GM21526 (cell line): Measurements from ENCODE around the gene PLXNA4.

Experiments
- ATAC-seq: cut with Tn5 transposase; IDR thresholded peaks from one replicate; pipeline ENCODE4 v1.9.1; 2021; ENCODE audit warnings: moderate library complexity; ENCODE audit not compliant: unreplicated experiment, low FRiP score

Gene PLXNA4

GRCh38 chr7:132228240-132228639 lies 348.0 kb downstream of the PLXNA4 start:
- no peak for ATAC-seq

GRCh38 chr7:132226957-132227290 lies 349.3 kb downstream of the PLXNA4 start:
- no peak for ATAC-seq

DNA sequence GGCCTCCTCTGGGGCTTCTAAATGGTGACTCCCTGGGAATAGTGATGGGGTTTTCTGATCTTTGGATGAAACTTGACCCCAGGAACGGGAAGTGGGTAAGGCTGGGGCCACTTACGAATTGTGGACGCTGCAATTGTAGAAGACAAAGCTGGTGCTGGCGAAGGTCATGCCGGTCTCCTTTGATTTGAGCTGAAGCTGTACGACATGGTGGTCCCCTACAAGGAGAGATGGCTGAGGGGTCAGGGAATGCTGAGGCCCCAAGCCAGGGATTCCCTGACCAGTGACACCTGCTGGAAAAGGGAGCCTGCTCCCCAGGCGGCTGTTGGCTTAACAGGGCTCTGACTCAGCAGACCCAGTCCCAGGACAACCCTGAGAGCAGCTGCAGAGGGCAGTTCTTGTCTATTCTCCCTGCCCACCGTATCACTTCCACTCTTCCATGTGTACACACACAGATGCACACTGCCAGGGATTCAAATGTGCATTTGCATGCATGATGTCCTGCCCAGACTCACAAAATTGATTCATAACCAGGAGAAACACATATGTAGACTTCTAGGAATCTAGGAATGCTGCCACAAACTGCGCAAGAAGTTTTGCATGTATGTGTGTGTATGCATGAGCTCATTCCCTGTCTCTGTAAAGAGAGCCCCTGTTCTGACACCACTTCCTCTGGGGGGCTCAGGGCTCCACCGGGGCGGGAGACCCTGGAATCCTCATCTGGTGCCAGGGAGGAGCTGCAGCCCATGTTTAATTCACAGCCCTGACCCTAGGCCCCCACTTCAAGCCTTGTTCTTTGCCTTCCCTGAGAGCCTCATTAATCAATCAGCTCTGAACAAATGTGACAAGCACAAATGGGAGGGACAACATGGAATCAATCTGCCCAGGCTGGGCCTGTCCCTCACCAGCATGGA lies 350.0 kb downstream of the PLXNA4 start:
- ATAC-seq = no peak

GRCh38 chr7:132225216-132226030 lies 350.8 kb downstream of the PLXNA4 start:
- no peak for ATAC-seq

DNA sequence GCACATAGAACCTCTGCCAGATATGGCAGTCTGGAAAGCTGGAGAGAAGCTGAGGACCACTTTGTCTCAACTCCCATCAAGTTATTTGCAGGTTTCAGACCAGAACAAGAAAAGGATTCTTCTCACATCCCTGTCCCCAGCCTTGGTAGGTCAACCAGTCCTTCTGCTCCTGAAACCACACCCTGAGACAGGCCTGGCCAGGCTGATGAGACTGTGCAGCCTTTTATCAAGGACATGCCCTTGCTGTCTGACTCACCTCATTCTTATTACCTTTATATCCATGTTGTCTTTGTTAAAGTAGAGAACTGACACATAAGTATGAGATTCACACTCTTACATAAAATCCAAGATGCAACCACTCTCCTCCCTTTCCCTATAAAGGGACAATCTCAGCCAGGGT lies 354.9 kb downstream of the PLXNA4 start:
- no peak for ATAC-seq

DNA sequence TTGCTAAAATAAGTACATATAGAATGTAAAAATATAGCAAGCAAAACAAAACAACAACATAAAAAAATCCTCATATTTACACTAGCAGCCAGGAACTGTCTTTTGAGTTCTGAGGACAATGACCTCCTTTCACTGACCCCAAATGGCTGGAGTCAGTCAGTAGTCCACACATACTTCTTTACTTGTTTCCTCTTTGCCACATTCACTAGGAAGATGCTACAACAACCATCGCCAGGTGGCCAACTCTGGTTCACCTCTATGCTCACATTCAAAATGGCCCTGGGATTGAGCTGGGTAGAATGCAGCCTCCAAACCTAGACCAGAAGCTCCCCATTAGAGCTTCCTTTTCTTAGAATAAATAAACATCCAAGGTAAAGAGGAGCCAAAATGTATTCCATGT lies 356.2 kb downstream of the PLXNA4 start:
- no peak for ATAC-seq

DNA sequence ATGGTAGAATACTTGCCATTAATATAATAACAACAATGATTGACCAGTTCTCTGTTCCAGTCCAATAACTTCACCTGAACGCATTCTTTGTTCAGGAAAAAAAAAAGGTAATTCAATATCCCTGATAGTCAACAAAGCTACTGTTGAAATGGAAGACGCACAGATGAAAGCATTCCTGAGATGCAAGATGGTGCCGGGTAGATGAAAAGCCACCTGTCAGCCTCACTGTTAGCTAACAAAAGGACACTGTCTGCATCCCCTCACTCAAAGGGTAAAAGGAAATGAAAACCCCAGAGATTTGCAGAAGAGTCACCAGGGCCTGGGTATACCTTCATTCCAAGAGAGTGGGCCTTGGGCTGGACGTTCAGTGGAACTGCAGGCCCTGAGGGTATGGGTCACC lies 357.4 kb downstream of the PLXNA4 start:
- ATAC-seq = no peak

DNA sequence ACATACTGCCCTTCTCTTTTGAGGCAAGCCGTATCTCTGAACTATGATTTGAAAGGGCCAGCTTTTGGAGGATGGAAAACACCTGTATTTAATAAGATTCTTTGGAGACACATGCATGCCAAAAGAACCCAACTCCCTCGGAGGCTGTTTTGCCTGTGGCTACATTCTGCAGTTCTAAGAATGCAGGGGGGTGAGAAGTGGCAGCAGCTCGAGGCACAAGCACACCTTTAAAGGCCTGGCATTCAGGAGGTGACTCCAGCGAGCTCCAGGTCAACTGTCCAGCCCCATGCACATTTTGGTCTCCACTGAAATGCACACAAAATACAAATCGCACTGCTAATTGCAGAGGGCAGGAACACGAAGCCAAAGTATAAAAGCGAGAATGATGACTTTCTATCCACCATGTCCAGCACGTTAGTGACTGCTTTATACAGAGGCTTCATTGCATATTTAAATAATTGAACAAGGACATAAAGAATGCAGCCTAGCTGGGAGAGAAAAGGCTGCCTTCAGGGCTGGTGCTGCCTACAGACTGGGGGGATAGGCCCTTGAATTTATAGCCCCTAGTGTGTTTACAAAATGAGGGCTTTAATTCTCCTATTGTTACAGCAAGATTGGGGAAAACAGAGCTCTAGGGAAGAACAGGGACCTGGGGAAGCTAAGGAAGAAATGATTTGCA lies 359.3 kb downstream of the PLXNA4 start:
- no peak for ATAC-seq

- no peak for ATAC-seq
Measured at GRCh38 chr7:132214452-132214851, 361.8 kb downstream of the PLXNA4 start.

- no peak for ATAC-seq
Measured at GRCh38 chr7:132213583-132213982, 362.7 kb downstream of the PLXNA4 start.

GRCh38 chr7:132211971-132212370 lies 364.3 kb downstream of the PLXNA4 start:
- no peak for ATAC-seq

- ATAC-seq = no peak
Measured at GRCh38 chr7:132210821-132211220, 365.4 kb downstream of the PLXNA4 start.

- no peak for ATAC-seq
Measured at GRCh38 chr7:132207782-132208181, 368.5 kb downstream of the PLXNA4 start.

DNA sequence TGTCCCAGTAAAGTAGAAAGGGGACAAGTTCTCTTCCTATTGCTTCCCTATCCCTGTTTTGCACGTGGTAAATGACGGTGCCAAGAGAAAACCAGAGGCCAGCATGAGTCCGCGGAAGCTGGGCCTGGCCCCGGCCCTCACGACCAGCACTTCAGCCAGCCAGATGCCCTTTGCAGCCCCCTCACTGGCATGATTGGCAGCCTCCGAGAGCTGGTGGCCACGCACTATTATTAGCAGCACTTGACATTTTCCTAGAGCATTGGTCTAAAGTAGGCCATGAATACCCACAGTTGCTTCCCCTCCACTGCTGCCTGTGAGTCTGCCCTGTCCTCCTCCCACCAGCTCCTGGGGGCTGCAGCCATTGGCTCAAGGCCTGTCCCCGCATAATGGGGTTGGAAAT lies 369.1 kb downstream of the PLXNA4 start:
- ATAC-seq = no peak

- ATAC-seq = no peak
Measured at GRCh38 chr7:132206594-132206993, 369.7 kb downstream of the PLXNA4 start.

GRCh38 chr7:132205509-132205908 lies 370.8 kb downstream of the PLXNA4 start:
- ATAC-seq = no peak

GRCh38 chr7:132203021-132203420 lies 373.2 kb downstream of the PLXNA4 start:
- no peak for ATAC-seq

DNA sequence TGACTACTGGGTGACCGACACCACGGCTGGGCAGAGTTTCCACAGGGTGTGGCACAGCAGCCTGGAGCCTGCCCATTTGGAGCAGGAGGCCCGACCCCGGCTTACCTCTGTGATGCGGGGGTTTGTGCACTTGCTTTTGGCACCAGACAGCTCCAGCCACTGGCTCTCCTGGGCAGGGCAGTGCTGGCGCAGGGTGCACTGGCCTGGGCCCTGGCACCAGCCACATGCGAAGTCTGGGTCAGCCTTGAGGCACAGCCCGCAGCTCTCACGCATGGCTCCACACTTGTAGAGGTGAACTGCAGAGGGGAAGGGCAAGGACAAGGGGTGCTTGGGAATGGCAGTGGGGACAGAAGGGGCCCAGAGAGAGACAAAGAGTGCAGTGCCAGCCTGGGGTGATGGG lies 373.7 kb downstream of the PLXNA4 start:
- no peak for ATAC-seq

DNA sequence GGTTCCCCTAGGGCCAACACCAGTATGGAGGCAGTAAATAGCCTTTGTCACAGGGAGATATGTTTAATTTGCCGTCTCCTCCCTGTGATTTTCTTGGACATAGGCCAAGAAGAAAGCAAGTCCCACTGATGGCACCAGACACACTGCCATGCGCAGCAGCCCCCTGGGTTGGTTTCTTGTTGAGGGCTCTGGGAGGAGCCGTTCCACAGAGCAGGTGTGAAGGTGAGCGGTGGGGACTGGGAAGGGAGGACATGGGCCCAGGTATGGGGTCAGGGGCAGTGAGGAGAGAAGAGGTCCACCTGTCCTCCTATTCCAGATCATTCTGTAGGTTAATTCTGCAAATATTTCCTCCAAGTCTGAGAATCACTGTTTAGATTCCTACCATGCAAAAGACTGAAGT lies 376.1 kb downstream of the PLXNA4 start:
- no peak for ATAC-seq

DNA sequence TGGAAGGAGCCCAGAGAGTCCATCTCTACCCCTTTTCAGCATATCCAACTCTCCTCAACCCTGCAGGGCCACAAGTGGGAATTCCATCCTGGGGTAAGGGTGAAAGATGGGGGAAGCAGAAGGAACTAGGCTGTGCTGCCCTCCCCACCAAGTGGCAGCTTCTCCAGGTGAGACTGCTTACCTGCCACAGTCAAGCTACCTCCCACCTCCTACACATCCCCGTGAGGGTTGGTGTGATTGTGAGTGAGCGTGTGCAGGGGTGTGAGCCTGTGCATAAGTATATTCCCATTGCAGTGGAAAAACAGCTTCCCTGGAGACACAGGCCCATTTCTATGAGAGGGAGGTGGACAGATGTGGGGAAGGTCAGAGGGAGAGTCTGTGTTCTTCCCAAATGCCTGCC lies 376.6 kb downstream of the PLXNA4 start:
- ATAC-seq = no peak

- no peak for ATAC-seq
Measured at GRCh38 chr7:132197772-132198171, 378.5 kb downstream of the PLXNA4 start.
